ENCODE data around the gene SHROOM3. TPM values are rescaled to one million over a fixed set of nuclear protein-coding genes. Genes with fewer than 3 reads are reported as not detected.

SHROOM3 gene
- total RNA-seq, 1 donor from 2014 or later, result 6.9 TPM

DNA sequence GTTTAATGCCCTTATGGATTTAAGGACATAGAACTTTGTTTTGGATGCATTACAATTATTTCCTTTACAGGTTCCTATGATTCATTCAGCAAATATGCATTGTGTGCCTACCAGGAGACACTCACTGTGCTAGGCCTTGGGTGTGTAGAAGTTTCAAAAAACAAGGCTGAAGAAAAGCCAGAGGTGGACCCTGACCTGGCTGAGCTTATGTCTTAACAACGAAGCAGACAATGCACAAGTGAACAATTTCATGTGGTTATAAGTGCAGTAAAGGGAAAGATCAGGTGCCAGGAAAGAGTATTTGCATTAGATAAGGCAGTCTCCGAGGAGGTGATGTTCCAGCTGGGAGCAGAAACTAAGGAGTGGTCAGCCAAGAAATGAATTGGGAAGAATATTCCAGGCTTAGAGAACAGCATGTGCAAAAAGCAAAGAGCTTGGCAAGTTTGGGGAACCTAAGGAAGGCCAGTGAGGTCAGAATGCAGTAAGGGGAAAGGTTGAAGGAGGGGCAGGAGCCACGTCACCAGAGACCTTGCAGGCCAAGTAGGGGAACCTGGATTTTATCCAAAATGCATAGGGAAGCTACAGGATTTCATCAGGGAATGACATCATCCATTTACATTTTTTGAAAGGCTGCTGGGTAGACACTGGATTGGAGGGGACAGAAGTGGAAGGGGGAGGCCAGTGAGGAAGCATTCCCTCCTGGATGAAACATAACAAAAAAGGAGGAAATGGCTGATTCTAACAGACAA is 269.3 kb downstream of the SHROOM3 start:
- Histone ChIP-seq H3K27ac (no peak overlapping the region), H3K36me3 (no peaks in the 10 kb centered on the region), H3K27me3 (no peaks in the 10 kb centered on the region), H3K9me3 (no peaks in the 10 kb centered on the region), H3K4me3 (no peak overlapping the region), H3K4me1 (peaks cover 37% of the 10 kb centered on the region)
- intact Hi-C loops (cut with DNase I), result no loop called here
- TF ChIP-seq POLR2AphosphoS5 (IDR thresholded peaks at IDR 0.05; ENCODE audit: insufficient read depth in 1 of 2, low read depth in 1 of 2) (no peak), POLR2A (IDR thresholded peaks at IDR 0.05) (no peak), CTCF (IDR thresholded peaks at IDR 0.05) (no peak)
- no peak for DNase-seq (ENCODE audit: extremely low spot score in 2 of 2)

DNA sequence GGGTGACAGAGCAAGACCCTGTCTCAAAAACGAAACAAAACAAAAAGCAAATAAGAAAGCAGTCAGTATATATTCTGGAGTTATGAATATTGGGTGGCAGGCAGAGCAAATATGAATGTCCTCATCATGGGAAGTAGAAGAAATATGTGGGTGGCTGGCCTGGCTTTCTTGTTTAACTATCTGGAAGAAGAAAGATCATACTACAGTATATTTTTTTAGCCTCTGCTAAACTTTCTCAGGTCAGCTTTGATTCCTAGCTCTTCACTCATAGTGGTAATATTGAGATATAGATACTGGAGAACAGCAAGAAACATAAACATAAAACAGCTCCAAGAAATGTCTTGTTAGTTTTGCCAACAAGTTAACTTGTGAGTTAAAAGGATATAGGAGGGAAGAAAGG is 270.4 kb downstream of the SHROOM3 start:
- Histone ChIP-seq H3K27ac (no peak overlapping the region), H3K27me3 (no peaks in the 10 kb centered on the region), H3K4me3 (no peak overlapping the region), H3K9me3 (no peaks in the 10 kb centered on the region), H3K4me1 (peaks cover 40% of the 10 kb centered on the region), H3K36me3 (no peaks in the 10 kb centered on the region)
- DNase-seq (ENCODE audit: extremely low spot score in 2 of 2), result no peak
- intact Hi-C loops (cut with DNase I), result no loop called here
- TF ChIP-seq POLR2A (IDR thresholded peaks at IDR 0.05) (no peak), CTCF (IDR thresholded peaks at IDR 0.05) (no peak), POLR2AphosphoS5 (IDR thresholded peaks at IDR 0.05; ENCODE audit: insufficient read depth in 1 of 2, low read depth in 1 of 2) (no peak)

GRCh38 chr4:76706581-76706980 is 271.6 kb downstream of the SHROOM3 start:
- Histone ChIP-seq H3K4me3 (no peak overlapping the region), H3K36me3 (no peaks in the 10 kb centered on the region), H3K9me3 (no peaks in the 10 kb centered on the region), H3K27ac (no peak overlapping the region), H3K4me1 (peaks cover 40% of the 10 kb centered on the region), H3K27me3 (no peaks in the 10 kb centered on the region)
- TF ChIP-seq POLR2A (IDR thresholded peaks at IDR 0.05), result no peak
- TF ChIP-seq POLR2AphosphoS5 (IDR thresholded peaks at IDR 0.05; ENCODE audit: insufficient read depth in 1 of 2, low read depth in 1 of 2), result no peak
- no peak for TF ChIP-seq CTCF (IDR thresholded peaks at IDR 0.05)
- intact Hi-C loops (cut with DNase I), result no loop called here
- DNase-seq (ENCODE audit: extremely low spot score in 2 of 2), result no peak

DNA sequence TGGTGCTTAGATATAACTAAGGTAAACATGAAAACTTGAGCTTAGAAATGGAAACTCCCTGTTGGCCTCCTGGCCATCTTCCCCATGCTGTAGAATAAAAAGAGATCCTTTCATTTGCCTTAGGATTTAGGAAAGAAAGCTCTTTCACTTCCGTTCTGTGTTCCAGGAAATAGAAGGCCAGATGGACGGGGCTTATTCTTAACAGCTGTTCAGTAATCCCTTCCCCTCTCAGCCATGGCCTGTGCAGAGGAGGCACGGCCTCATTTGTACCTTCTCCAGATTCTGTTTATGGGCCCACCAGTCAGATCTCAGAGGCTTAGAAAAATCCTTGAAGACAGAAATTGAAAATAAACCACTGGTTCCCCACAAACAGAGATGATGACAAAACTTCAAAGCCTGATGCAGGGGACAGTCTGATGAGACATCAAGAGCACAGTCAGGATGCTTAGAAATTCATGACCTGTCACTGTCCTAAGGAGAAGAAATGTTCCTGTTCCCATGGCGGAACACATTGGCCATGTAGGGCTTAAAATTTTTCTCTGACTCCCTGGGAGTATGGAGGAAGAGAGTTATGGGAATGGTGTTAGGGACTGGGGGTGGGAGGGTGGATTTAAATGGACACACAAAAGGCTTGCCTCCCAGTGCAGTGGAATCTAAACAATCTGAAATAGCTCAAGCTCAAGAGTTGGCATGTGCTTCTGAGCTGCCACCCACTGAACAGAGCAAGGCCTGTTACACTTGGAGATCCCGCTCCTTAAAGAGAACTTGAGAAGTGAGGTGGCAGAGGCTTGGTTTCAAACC is 274.1 kb downstream of the SHROOM3 start:
- DNase-seq (ENCODE audit: extremely low spot score in 2 of 2), result no peak
- H3K27ac ChIP-seq, result no peak overlapping the region
- TF ChIP-seq CTCF (IDR thresholded peaks at IDR 0.05) (no peak), POLR2AphosphoS5 (IDR thresholded peaks at IDR 0.05; ENCODE audit: insufficient read depth in 1 of 2, low read depth in 1 of 2) (no peak), POLR2A (IDR thresholded peaks at IDR 0.05) (no peak)
- H3K4me1 ChIP-seq, result peaks cover 27% of the 10 kb centered on the region
- H3K27me3 ChIP-seq, result no peaks in the 10 kb centered on the region
- H3K4me3 ChIP-seq, result no peak overlapping the region
- H3K9me3 ChIP-seq, result no peaks in the 10 kb centered on the region
- H3K36me3 ChIP-seq, result no peaks in the 10 kb centered on the region
- intact Hi-C loops (cut with DNase I), result no loop called here

GRCh38 chr4:76709772-76710090 is 274.7 kb downstream of the SHROOM3 start:
- intact Hi-C loops (cut with DNase I), result no loop called here
- Histone ChIP-seq H3K9me3 (no peaks in the 10 kb centered on the region), H3K27ac (no peak overlapping the region), H3K27me3 (no peaks in the 10 kb centered on the region), H3K4me3 (no peak overlapping the region), H3K36me3 (no peaks in the 10 kb centered on the region), H3K4me1 (peaks cover 21% of the 10 kb centered on the region)
- TF ChIP-seq POLR2A (IDR thresholded peaks at IDR 0.05) (no peak), CTCF (IDR thresholded peaks at IDR 0.05) (no peak), POLR2AphosphoS5 (IDR thresholded peaks at IDR 0.05; ENCODE audit: insufficient read depth in 1 of 2, low read depth in 1 of 2) (no peak)
- DNase-seq (ENCODE audit: extremely low spot score in 2 of 2), result no peak
